ENCODE results near the gene PSMC5. TPM values are rescaled to one million over a fixed set of nuclear protein-coding genes. Genes with fewer than 3 reads are reported as not detected.
A peak's percentile ranks its signal among the peaks of the same experiment; 100 is the strongest.

Gene PSMC5
- total RNA-seq, 2 experiments from 2014 or later, result 155 to 157 TPM

DNA sequence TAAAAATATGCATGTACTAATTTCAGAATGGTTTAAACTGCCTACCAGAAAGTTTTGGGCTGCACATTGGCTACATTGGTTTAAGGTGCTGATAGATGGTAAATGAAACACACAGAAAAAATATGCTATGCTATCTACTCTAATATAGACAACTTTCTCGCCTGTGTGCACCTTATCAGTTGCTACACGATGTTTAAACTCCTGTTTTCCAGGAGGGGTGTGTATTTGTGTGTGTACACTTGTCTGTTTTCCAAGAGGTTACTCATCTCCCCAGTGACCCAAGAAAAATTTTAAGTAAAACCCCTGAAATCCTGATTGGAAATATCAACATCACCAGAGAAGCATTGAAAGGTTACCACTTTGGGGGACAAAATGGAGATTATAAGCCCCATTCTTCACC, 21.6 kb upstream of the PSMC5 start:
- H3K36me3 Mint-ChIP-seq (ENCODE audit: low read depth), result peaks cover 53% of the 10 kb centered on the region

DNA sequence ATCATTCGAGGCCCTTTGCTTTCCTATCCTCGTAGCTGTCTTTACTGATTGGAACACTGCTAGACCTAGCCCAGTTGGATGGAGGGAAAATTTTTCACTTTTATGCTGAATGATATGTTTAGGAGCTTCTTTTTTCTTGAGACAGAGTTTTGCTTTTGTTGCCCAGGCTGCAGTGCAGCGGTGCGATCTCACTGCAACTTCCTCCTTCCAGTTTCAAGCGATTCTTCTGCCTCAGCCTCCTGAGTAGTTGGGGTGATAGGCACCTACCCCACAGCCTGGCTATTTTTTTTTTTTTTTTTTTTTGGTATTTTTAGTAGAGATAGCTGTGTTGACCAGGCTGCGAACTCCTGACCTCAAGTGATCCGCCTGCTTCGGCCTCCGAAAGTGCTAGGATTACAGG, 17.3 kb upstream of the PSMC5 start:
- no peak for DNase-seq
- CTCF ChIA-PET, result interaction anchor here (0.6 kb wide), 1 partner anchor 74 kb away, joined by 3 read pairs; no protein-coding TSS in a partner anchor
- Mint-ChIP-seq H3K27me3 (no peaks in the 10 kb centered on the region), H3K4me1 (ENCODE audit: low read depth) (peaks cover 15% of the 10 kb centered on the region), H3K36me3 (ENCODE audit: low read depth) (peaks cover 69% of the 10 kb centered on the region), H3K4me3 (no peak overlapping the region), H3K9me3 (no peaks in the 10 kb centered on the region), H3K27ac (no peak overlapping the region)
- POLR2A ChIA-PET, result interaction anchor here (1.2 to 3.7 kb wide), 5 partner anchors 10 to 37 kb away, joined by 3 to 21 read pairs (median 9); partner anchors contain the start of genes CCDC47 and DDX42
- ATAC-seq, result no peak
- TF ChIP-seq CTCF (IDR thresholded peaks at IDR 0.05), result no peak
- intact Hi-C loops (cut with micrococcal nuclease), result no loop called here

More for the DNA sequence above, 21.6 kb upstream of the PSMC5 start:
- POLR2A ChIA-PET, result interaction anchor here (1.7 kb wide), 1 partner anchor 15 kb away, joined by 5 read pairs; no protein-coding TSS in a partner anchor
- DNase-seq (no peak), ATAC-seq (no peak)
- Mint-ChIP-seq H3K4me1 (ENCODE audit: low read depth) (peaks cover 15% of the 10 kb centered on the region), H3K4me3 (no peak overlapping the region), H3K27me3 (no peaks in the 10 kb centered on the region), H3K27ac (peak overlapping the region; percentile 48), H3K9me3 (no peaks in the 10 kb centered on the region)
- no peak for TF ChIP-seq CTCF (IDR thresholded peaks at IDR 0.05)
- intact Hi-C loops (cut with micrococcal nuclease), result no loop called here
- CTCF ChIA-PET, result no interaction called here

- Mint-ChIP-seq H3K36me3 (ENCODE audit: low read depth) (peaks cover 81% of the 10 kb centered on the region), H3K27ac (no peak overlapping the region), H3K4me3 (no peak overlapping the region), H3K27me3 (no peaks in the 10 kb centered on the region), H3K9me3 (no peaks in the 10 kb centered on the region), H3K4me1 (ENCODE audit: low read depth) (peaks cover 5% of the 10 kb centered on the region)
- no peak for TF ChIP-seq CTCF (IDR thresholded peaks at IDR 0.05)
- no peak for ATAC-seq
- no peak for DNase-seq
- intact Hi-C loops (cut with micrococcal nuclease), result no loop called here
- ChIA-PET POLR2A (interaction anchor here (0.9 to 1.5 kb wide), 2 partner anchors 10 to 15 kb away, joined by 4 to 7 read pairs; partner anchors contain the start of gene PSMC5), CTCF (interaction anchor here (1.1 to 2.5 kb wide), 3 partner anchors 12 to 134 kb away, joined by 3 to 6 read pairs (median 3); no protein-coding TSS in a partner anchor)
These were observed 11.1 kb upstream of the PSMC5 start for GRCh38 chr17:63816123-63816522.

DNA sequence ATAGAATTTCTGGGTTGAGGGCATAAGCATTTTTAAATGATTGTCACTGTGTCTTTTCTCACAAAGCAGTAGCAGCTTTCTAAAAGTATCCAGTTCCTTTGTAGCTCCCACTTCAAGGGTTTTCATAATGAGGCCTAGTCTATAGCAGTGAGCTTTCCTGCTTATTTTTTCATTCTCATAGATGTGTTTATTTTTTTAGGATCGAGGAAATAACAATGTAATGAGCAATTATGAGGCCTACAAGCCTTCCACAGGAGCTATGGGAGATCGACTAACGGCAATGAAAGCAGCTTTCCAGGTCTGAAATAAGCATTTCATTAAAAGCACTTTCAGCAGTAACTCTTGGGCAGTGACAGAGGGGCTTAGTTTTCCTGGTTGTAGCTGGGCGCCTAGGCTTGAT, 10.6 kb upstream of the PSMC5 start:
- H3K9me3 Mint-ChIP-seq, result no peaks in the 10 kb centered on the region
- peaks cover 81% of the 10 kb centered on the region for H3K36me3 Mint-ChIP-seq (ENCODE audit: low read depth)
- intact Hi-C loops (cut with micrococcal nuclease), result no loop called here
- H3K27me3 Mint-ChIP-seq, result no peaks in the 10 kb centered on the region
- H3K4me1 Mint-ChIP-seq (ENCODE audit: low read depth), result peaks cover 6% of the 10 kb centered on the region
- TF ChIP-seq CTCF (IDR thresholded peaks at IDR 0.05), result no peak
- ChIA-PET POLR2A (interaction anchor here (0.8 to 1.5 kb wide), 4 partner anchors 10 to 42 kb away, joined by 3 to 7 read pairs (median 4); partner anchors contain the start of gene PSMC5), CTCF (interaction anchor here (0.7 to 2.5 kb wide), 4 partner anchors 12 to 134 kb away, joined by 3 to 6 read pairs (median 3); no protein-coding TSS in a partner anchor)
- H3K4me3 Mint-ChIP-seq, result no peak overlapping the region
- DNase-seq (no peak), ATAC-seq (no peak)
- H3K27ac Mint-ChIP-seq, result peak overlapping the region; percentile 11

DNA sequence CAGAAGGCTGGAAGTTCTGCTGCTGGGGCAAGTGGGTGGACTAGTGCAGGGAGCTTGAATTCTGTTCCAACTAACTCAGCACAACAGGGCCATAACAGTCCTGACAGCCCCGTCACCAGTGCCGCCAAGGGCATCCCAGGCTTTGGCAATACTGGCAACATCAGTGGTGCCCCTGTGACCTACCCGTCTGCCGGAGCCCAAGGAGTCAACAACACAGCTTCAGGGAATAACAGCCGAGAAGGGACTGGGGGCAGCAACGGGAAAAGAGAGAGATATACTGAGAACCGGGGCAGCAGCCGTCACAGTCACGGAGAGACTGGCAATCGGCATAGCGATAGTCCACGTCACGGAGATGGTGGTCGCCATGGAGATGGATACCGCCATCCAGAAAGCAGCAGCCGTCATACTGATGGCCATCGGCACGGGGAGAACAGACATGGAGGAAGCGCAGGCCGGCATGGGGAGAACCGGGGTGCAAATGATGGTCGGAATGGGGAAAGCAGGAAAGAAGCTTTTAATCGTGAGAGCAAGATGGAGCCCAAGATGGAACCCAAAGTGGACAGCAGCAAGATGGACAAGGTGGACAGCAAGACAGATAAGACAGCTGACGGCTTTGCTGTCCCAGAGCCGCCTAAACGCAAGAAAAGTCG, 9.4 kb upstream of the PSMC5 start:
- no peak for DNase-seq
- no peak for ATAC-seq
- peaks cover 15% of the 10 kb centered on the region for H3K4me1 Mint-ChIP-seq (ENCODE audit: low read depth)
- ChIA-PET POLR2A (interaction anchor here (0.8 to 7.9 kb wide), 9 partner anchors 8 to 120 kb away, joined by 3 to 66 read pairs (median 5); partner anchors contain the start of genes FTSJ3 and PSMC5), CTCF (interaction anchor here (0.9 to 2.5 kb wide), 6 partner anchors 11 to 120 kb away, joined by 3 to 6 read pairs (median 4); no protein-coding TSS in a partner anchor)
- no peak overlapping the region for H3K4me3 Mint-ChIP-seq
- H3K36me3 Mint-ChIP-seq (ENCODE audit: low read depth), result peaks cover 83% of the 10 kb centered on the region
- peak overlapping the region; percentile 8 for H3K27ac Mint-ChIP-seq
- no peaks in the 10 kb centered on the region for H3K9me3 Mint-ChIP-seq
- no peak for TF ChIP-seq CTCF (IDR thresholded peaks at IDR 0.05)
- intact Hi-C loops (cut with micrococcal nuclease), result no loop called here
- no peaks in the 10 kb centered on the region for H3K27me3 Mint-ChIP-seq
